ENCODE measurements around the gene MSL3B.

Gene MSL3B

DNA sequence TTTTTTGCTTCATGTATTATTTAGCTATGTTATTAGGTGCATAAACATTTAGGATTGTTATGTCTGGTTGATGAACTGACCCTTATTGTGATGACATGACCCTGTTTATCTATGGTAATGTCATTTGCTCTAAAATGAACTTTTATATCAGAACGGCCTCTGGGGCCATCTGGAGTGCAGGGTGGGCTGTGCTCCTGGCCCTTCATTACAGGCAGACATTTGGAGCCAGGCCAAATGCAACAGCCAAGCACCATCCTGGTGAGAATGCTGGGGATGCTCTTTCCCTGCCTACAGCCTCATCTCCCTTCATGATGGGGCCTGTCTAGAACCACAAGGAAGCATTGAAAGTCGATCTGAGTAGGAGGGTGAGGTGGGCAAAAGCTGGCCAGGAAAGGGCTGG, 51.9 kb downstream of the MSL3B start:
- no peak for DNase-seq

DNA sequence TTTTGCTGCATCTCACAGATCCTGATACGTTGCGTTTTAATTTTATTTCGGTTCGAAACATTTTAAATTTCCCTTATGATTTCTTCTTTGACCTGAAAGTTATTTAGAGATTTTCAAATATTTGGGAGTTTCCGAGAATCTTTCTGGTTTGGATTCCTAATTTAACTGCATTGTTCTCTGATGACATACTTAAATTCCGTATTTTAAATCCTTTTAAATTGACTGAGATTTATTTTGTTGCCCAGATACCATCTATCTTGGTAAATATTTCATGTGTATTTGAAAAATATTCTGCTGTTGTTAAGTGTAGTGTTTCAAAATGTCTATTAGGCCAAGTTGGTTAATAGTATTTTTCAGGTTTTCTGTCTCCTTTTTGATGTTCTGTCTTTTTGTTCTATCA, 52.3 kb downstream of the MSL3B start:
- DNase-seq = no peak
